Measurements from ENCODE around the gene SYT5. TPM values are rescaled to one million over a fixed set of nuclear protein-coding genes. Genes with fewer than 3 reads are reported as not detected.

The SYT5 gene
- total and polyA plus RNA-seq, 2 of the 8 experiments (the other 6 are each of a cell fraction or from before 2014, with no cell fraction given) = 0.35 to 0.67 TPM

DNA sequence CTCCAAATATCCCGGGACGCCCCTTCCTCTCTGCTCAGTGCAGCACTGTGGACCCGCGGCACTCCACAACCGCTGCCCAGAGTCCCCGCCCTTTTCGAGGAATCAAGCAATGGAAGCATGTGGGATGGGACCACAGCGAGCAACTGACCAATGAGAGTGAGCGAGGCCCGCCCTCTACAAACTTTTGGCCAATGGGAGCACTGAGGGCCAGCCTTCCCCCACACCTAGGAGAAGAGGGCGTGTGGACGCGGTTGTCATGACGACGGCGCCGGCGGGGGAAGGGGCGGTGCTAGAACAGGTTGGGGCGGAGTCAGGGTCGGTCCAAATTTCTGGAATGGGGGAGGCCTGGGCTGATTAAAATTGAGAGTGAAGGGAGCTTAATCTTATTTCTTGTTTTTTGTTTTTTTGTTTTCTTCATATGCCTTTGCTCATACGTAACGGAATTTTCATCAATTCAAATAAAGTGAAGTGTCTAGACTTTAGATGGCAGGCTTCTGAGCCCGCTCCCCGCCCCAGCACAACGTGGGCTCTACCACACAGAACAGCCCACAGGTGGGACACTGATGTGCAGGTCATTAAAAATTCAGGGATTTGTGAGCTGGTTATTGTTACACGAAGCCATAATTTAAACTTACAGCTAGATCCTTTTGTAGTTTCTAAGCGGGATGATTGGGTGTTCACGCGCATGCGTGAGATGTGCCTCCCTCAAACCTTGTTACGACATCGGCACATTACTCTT lies 13.4 kb downstream of the SYT5 start, which contains the start of gene DNAAF3:
TSS of gene DNAAF3 (minus strand) at position 84 of the 739 bp plus-strand sequence. CDS start 200 bp downstream, outside the sequence.
- POLR2A ChIA-PET (ENCODE audit: partially characterized antibody) = interaction anchor here (0.5 to 2.4 kb wide), 10 partner anchors 9 to 241 kb away, joined by 3 to 7 read pairs (median 4); partner anchors contain the start of genes TNNT1 and UBE2S
- WGBS, 2 experiments (ENCODE audit: extremely low coverage in 1 of 2, insufficient coverage in 1 of 2, insufficient read length in 1 of 2, insufficient replicate concordance in 2 of 2, low coverage in 1 of 2, low lambda C conversion rate in 2 of 2, missing lambda C conversion rate in 1 of 2) = 4% methylated on average over 32 of the region's 33 CpGs; no CpG with 5 or more reads in 1 of the 2 experiments
- TF ChIP-seq KDM1A (IDR thresholded peaks at IDR 0.05; ENCODE audit: borderline replicate concordance, low read length) = no peak
- TF ChIP-seq SP4 (IDR thresholded peaks at IDR 0.05; ENCODE audit: low read length) = peak; percentile 75
- TF ChIP-seq POU5F1 (IDR thresholded peaks at IDR 0.05; ENCODE audit: low read depth, low read length) = no peak
- no peak for TF ChIP-seq RAD21 (IDR thresholded peaks at IDR 0.05 in 1 of 2, conservative IDR thresholded peaks at IDR 0.05 in 1 of 2; ENCODE audit: low read depth in 2 of 2, low read length in 2 of 2)
- TF ChIP-seq ASH2L (IDR thresholded peaks at IDR 0.05; ENCODE audit: low read length) = no peak
- TF ChIP-seq NRF1 (IDR thresholded peaks at IDR 0.05; ENCODE audit: low read depth, low read length) = peak; percentile 36; the same call in 1 of the 2 replicates
- TF ChIP-seq SIX5 (IDR thresholded peaks at IDR 0.05; ENCODE audit: low read depth, low read length) = peak; percentile 33; the same call in 1 of the 2 replicates
- no peak for TF ChIP-seq JUN (IDR thresholded peaks at IDR 0.05; ENCODE audit: low read depth, low read length)
- TF ChIP-seq, protein P1, sequence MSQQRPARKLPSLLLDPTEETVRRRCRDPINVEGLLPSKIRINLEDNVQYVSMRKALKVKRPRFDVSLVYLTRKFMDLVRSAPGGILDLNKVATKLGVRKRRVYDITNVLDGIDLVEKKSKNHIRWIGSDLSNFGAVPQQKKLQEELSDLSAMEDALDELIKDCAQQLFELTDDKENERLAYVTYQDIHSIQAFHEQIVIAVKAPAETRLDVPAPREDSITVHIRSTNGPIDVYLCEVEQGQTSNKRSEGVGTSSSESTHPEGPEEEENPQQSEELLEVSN (IDR thresholded peaks at IDR 0.05) = peak; percentile 43; the same call in 1 of the 2 replicates
- TF ChIP-seq EGR1 (IDR thresholded peaks at IDR 0.05; ENCODE audit: borderline replicate concordance, low read depth, low read length) = peak; percentile 27; the same call in 1 of the 2 replicates
- peak; percentile 96 for TF ChIP-seq JUND (IDR thresholded peaks at IDR 0.05; ENCODE audit: low read length)

More for the DNA sequence above, 13.4 kb downstream of the SYT5 start, which contains the start of gene DNAAF3:
- Histone ChIP-seq H3K9me3 (ENCODE audit: insufficient read depth in 2 of 2, low read depth in 1 of 2, low read length in 1 of 2) (no peaks in the 10 kb centered on the region), H2AK5ac (ENCODE audit: low read depth, low read length) (no peak within 1 kb of the TSS), H3K36me3 (ENCODE audit: control insufficient read depth in 2 of 4, insufficient read depth in 4 of 4, low read length in 3 of 4) (no peaks in the 10 kb centered on the region), H2BK120ac (replicated peaks; ENCODE audit: low read depth, low read length) (no peak within 1 kb of the TSS), H3K79me1 (ENCODE audit: low read depth, low read length) (no peaks in the 10 kb centered on the region), H3K4me1 (replicated peaks in 1 of 4; ENCODE audit: control insufficient read depth in 3 of 4, insufficient read depth in 4 of 4, low read length in 3 of 4) (peaks cover 0 to 4% (median 2%) of the 10 kb centered on the region in 4 experiments; a peak in 3 of 7 replicates), H2BK5ac (ENCODE audit: low read depth, low read length) (peak within 1 kb of the TSS; percentile 71; the same call in 1 of the 2 replicates), H2BK12ac (ENCODE audit: low read depth, low read length) (no peak within 1 kb of the TSS), H3K23me2 (ENCODE audit: low read depth, low read length) (peaks cover 4% of the 10 kb centered on the region; the same call in 1 of the 2 replicates), H4K20me1 (replicated peaks in 1 of 2; ENCODE audit: control insufficient read depth in 1 of 2, insufficient read depth in 2 of 2, low read length in 2 of 2) (peaks cover 0 to 1% of the 10 kb centered on the region in 2 experiments), H2BK15ac (ENCODE audit: low read length) (no peak within 1 kb of the TSS), H3K27me3 (replicated peaks in 1 of 4; ENCODE audit: control insufficient read depth in 3 of 4, extremely low read depth in 1 of 4, insufficient read depth in 3 of 4, low read length in 3 of 4) (peaks cover 0 to 31% (median 12%) of the 10 kb centered on the region in 4 experiments; a peak in 5 of 7 replicates), H3K4me2 (ENCODE audit: insufficient read depth in 1 of 2, low read depth in 2 of 2, low read length in 2 of 2) (peak within 1 kb of the TSS; percentile 91 to 96), H3K23ac (ENCODE audit: insufficient read length) (no peak within 1 kb of the TSS), H2AFZ (ENCODE audit: low read length) (peak within 1 kb of the TSS; percentile 68; the same call in 1 of the 2 replicates), H3K56ac (replicated peaks; ENCODE audit: insufficient read length, low read depth, low read length) (no peak within 1 kb of the TSS), H2BK20ac (ENCODE audit: low read length) (no peak within 1 kb of the TSS), H3K9ac (replicated peaks in 1 of 4; ENCODE audit: extremely low read depth in 1 of 4, low read depth in 3 of 4, low read length in 3 of 4) (peak within 1 kb of the TSS in 2 of 4 experiments; percentile 44 to 76; a peak in 3 of 7 replicates), H4K5ac (ENCODE audit: insufficient read length, low read depth, low read length) (peak within 1 kb of the TSS; percentile 53), H4K91ac (replicated peaks; ENCODE audit: insufficient read length, low read length) (no peak within 1 kb of the TSS), H3K4me3 (ENCODE audit: extremely low read depth in 1 of 4, insufficient read depth in 2 of 4, low read depth in 3 of 4, low read length in 4 of 4) (peak within 1 kb of the TSS; percentile 46 to 66 (median 54); a peak in 7 of 8 replicates), H3K18ac (ENCODE audit: extremely low read depth, low read length) (peak within 1 kb of the TSS; percentile 60; the same call in 1 of the 2 replicates), H3K4ac (replicated peaks; ENCODE audit: insufficient read length, low read depth, low read length) (no peak within 1 kb of the TSS), H3K14ac (ENCODE audit: insufficient read length) (no peak within 1 kb of the TSS), H4K8ac (ENCODE audit: extremely low read depth, insufficient read depth, low read length) (no peak within 1 kb of the TSS), H3K79me2 (ENCODE audit: control insufficient read depth in 1 of 2, insufficient read depth in 2 of 2, low read length in 2 of 2) (no peaks in the 10 kb centered on the region), H3K27ac (ENCODE audit: low read depth, low read length) (peak within 1 kb of the TSS; percentile 85)
- FAIRE-seq (no peak), DNase-seq (ENCODE audit: low read depth in 1 of 2, low spot score in 2 of 2) (peak in 1 of 2 experiments; percentile 98)
- CTCF ChIA-PET (ENCODE audit: partially characterized antibody) = interaction anchor here (0.6 to 3.4 kb wide), 24 partner anchors 8 to 287 kb away, joined by 3 to 55 read pairs (median 4); partner anchors contain the start of genes SYT5, TMEM238, TNNI3 and TNNT1

All from H1 (cell line).